ENCODE results near the gene RLN3.
"Not testable (repeated sequence)": the region's sequence is repeated elsewhere in the genome, so short reads cannot be mapped to it uniquely, and the experiment has no call there.

Gene RLN3

DNA sequence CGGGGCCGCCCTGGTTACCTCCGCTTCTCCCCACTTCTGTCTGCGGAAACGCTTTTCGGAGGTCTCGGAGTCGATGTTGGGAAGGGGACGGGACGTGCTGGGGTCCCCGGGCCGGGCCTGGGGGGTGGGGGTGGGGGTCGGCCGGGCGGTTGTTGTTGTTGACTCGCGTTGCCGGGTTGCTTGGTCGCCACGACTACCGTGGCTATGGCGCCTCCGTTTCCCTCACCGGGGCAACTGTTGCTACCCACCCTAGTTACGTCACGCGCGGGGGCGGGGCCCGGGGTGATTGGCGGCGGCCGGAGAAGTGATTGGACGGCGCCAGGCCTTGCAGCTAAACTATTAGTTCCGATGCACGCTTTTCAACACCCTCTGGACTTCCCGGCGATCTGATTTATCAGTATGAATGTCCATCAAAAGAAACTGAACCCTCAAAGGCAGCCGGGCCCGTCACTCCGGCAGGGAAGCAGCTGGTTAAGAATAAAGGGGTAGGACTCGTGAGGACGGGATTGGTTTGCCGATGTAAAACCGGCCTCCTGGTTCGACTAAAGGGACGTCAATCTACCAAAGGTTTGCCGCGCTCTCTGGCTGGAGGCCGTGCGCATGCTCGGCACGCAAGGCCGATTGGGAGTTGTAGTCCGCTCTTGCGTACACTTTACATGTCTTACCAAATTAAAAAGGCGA lies 21.7 kb upstream of the RLN3 start, which contains the start of gene RFX1:
Gene RFX1 (minus strand): TSS at position 236 of the 681 bp plus-strand sequence. CDS start 12,477 bp downstream, outside the sequence.
- Mint-ChIP-seq H3K4me3 (peak within 1 kb of the TSS; percentile 94), H3K36me3 (ENCODE audit: low read depth) (peaks cover 1% of the 10 kb centered on the region), H3K4me1 (peaks cover 34% of the 10 kb centered on the region), H3K27ac (peak within 1 kb of the TSS; percentile 100), H3K9me3 (peaks cover under 1% of the 10 kb centered on the region), H3K27me3 (ENCODE audit: low read depth, poor library complexity) (no peaks in the 10 kb centered on the region)
- DNase-seq, result peak; percentile 100
- TF ChIP-seq, protein P1, sequence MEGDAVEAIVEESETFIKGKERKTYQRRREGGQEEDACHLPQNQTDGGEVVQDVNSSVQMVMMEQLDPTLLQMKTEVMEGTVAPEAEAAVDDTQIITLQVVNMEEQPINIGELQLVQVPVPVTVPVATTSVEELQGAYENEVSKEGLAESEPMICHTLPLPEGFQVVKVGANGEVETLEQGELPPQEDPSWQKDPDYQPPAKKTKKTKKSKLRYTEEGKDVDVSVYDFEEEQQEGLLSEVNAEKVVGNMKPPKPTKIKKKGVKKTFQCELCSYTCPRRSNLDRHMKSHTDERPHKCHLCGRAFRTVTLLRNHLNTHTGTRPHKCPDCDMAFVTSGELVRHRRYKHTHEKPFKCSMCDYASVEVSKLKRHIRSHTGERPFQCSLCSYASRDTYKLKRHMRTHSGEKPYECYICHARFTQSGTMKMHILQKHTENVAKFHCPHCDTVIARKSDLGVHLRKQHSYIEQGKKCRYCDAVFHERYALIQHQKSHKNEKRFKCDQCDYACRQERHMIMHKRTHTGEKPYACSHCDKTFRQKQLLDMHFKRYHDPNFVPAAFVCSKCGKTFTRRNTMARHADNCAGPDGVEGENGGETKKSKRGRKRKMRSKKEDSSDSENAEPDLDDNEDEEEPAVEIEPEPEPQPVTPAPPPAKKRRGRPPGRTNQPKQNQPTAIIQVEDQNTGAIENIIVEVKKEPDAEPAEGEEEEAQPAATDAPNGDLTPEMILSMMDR (IDR thresholded peaks at IDR 0.05), result no peak

DNA sequence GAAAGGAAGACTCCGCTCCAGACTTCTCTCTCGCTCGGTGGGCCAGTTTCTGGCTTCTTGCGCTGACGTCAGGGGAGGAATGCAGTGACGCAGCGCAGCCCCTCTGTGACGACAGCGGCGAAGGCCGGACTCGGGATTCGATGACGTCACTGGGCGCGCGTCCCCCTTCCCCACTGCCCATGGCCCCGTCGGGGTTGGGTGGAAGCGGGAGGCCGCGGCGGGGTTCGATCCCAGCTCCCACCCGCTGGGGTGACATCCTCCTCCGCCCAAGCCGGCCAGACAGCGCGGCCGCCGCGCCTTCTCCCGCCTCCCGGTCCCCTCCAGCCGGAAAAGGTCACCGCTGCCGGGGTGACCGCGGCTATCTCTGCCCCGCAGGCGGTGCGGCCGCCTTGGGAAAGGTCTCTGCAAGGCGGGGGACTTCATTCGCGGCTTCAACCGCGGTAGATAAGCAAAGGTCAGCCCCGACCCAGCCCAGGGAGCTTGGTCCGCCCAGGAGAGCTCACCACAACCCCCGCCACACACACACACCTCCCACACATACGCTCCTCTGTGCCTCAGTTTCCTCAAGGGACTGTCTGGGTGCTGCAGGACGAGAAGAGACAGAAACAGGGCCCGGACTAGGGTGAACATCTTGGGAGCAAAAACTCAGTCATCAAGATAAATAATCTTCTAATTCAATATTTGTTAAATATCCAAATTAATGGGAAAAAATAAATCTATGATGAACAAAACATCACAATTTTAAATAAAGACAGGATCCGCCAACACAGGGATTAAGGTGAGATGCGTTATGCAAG lies 21.0 kb upstream of the RLN3 start:
- no peaks in the 10 kb centered on the region for H3K27me3 Mint-ChIP-seq (ENCODE audit: low read depth, poor library complexity)

DNA sequence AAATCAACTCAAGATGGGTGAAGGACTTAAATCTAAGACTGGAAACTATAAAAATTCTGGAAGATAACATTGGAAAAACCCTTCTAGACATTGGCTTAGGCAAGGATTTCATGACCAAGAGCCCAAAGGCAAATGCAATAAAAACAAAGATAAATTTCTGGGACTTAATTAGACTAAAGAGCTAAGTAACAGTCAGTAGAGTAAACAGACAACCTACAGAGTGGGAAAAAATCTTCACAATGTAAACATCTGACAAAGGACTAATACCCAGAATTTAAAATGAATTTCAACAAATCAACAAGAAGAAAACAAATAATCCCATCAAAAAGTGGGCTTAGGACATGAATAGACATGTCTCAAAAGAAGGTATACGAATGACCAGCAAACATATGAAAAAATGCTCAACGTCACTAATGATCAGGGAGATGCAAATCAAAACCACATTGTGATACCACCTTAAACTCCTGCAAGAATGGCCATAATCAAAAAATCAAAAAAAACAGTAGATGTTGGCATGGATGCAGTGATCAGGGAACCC lies 15.5 kb upstream of the RLN3 start:
- peaks cover 9% of the 10 kb centered on the region for H3K9me3 Mint-ChIP-seq
- H3K27ac Mint-ChIP-seq, result no peak overlapping the region
- H3K36me3 Mint-ChIP-seq (ENCODE audit: low read depth), result no peaks in the 10 kb centered on the region
- peaks cover 3% of the 10 kb centered on the region for H3K27me3 Mint-ChIP-seq (ENCODE audit: low read depth, poor library complexity)
- DNase-seq, result no peak
- peaks cover 6% of the 10 kb centered on the region for H3K4me1 Mint-ChIP-seq
- no peak overlapping the region for H3K4me3 Mint-ChIP-seq
- TF ChIP-seq, protein P1 (IDR thresholded peaks at IDR 0.05), result no peak

More for the DNA sequence above, 21.0 kb upstream of the RLN3 start:
- TF ChIP-seq, protein P1 (IDR thresholded peaks at IDR 0.05), result no peak
- H3K9me3 Mint-ChIP-seq, result no peaks in the 10 kb centered on the region
- H3K4me3 Mint-ChIP-seq, result peak overlapping the region; percentile 94
- H3K27ac Mint-ChIP-seq, result peak overlapping the region; percentile 100
- DNase-seq, result peak; percentile 90
- H3K36me3 Mint-ChIP-seq (ENCODE audit: low read depth), result no peaks in the 10 kb centered on the region
- peaks cover 34% of the 10 kb centered on the region for H3K4me1 Mint-ChIP-seq

DNA sequence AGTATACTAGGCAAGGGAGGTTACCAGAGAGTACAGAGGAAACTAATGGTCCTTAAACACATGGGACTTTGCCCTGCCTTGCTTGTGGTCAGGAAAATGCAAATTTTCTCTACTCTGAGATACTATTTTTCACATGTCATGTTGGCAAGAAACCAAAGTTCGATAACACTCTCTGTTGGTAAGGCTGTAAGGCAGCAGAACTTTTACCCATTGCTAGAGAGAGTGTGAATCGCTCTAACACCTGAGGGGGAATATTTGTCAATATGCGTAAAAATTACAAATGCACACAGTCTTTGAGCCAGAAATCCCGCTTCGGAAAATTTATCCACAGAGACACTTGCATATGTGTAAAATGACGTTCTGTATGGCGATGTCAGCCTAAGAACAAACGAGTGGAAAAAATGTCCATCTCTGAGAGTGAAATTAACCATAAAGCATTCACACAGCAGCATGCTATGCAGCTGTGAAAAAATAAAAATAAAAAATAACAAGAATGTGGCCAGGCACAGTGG lies 12.4 kb upstream of the RLN3 start:
- Mint-ChIP-seq H3K4me1 (no peaks in the 10 kb centered on the region), H3K9me3 (peaks cover 9% of the 10 kb centered on the region), H3K36me3 (ENCODE audit: low read depth) (no peaks in the 10 kb centered on the region), H3K27ac (no peak overlapping the region), H3K27me3 (ENCODE audit: low read depth, poor library complexity) (peaks cover 3% of the 10 kb centered on the region), H3K4me3 (no peak overlapping the region)
- TF ChIP-seq, protein P1 (IDR thresholded peaks at IDR 0.05), result no peak
- no peak for DNase-seq

DNA sequence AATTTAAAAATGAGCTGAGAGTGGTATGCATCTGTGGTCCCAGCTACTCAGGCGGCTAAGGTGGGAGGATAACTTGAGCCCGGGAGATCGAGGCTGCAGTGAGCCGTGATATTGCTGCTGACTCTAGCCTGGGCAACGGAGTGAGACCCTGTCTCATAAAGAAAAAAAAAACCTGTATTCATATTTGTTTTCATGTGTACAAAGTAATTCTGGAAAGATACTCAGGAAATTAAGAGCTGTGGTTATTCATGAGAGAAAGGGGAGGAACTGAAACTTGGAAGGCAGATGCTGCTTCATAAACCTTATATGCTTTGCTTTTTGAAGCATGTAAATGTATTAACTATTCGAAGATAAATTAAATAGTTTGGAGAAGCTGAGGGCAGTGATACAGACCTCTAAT lies 8.8 kb upstream of the RLN3 start:
- TF ChIP-seq, protein P1 (IDR thresholded peaks at IDR 0.05), result no peak
- no peaks in the 10 kb centered on the region for H3K36me3 Mint-ChIP-seq (ENCODE audit: low read depth)
- H3K4me3 Mint-ChIP-seq, result no peak overlapping the region
- peaks cover 5% of the 10 kb centered on the region for H3K27me3 Mint-ChIP-seq (ENCODE audit: low read depth, poor library complexity)
- no peaks in the 10 kb centered on the region for H3K9me3 Mint-ChIP-seq
- peaks cover 17% of the 10 kb centered on the region for H3K4me1 Mint-ChIP-seq
- no peak overlapping the region for H3K27ac Mint-ChIP-seq
- no peak for DNase-seq

DNA sequence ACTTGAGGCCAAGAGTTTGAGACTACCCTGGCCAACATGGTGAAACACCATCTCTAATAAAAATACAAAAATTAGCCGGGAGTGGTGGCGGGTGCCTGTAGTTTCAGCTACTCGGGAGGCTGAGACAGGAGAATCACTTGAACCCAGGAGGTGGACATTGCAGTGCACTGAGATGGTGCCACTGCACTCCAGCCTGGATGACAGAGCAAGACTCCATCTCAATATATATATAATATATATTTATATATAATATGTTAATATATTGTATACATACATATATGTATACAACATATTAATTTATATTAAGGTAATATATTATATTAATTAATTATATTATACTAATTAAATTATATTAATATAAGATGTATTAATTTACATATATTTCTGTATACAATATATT lies 8.2 kb upstream of the RLN3 start:
- not testable (repeated sequence) for H3K4me3 Mint-ChIP-seq

More for the DNA sequence above, 8.2 kb upstream of the RLN3 start:
- H3K36me3 Mint-ChIP-seq (ENCODE audit: low read depth); DNase-seq; H3K27ac Mint-ChIP-seq; H3K9me3 Mint-ChIP-seq; H3K27me3 Mint-ChIP-seq (ENCODE audit: low read depth, poor library complexity): not testable (repeated sequence)
- peaks cover 17% of the 10 kb centered on the region for H3K4me1 Mint-ChIP-seq
